Measurements from ENCODE around the gene BTF3L4.

Gene BTF3L4

GRCh38 chr1:52057876-52058415, 1.9 kb downstream of the BTF3L4 start:
- no peak for DNase-seq
- in situ Hi-C loops (cut with HindIII; ENCODE audit: low pct_ligation_motif_present, low sequenced_read_pairs), result no loop called here
- Histone ChIP-seq H3K27ac (no peak overlapping the region), H3K36me3 (replicated peaks) (peaks cover 23% of the 10 kb centered on the region), H3K4me3 (ENCODE audit: low read depth, low read length) (no peak overlapping the region), H3K27me3 (replicated peaks) (no peaks in the 10 kb centered on the region)
- TF ChIP-seq CTCF (IDR thresholded peaks at IDR 0.05; ENCODE audit: low read depth, low read length, missing control alignments), result no peak

DNA sequence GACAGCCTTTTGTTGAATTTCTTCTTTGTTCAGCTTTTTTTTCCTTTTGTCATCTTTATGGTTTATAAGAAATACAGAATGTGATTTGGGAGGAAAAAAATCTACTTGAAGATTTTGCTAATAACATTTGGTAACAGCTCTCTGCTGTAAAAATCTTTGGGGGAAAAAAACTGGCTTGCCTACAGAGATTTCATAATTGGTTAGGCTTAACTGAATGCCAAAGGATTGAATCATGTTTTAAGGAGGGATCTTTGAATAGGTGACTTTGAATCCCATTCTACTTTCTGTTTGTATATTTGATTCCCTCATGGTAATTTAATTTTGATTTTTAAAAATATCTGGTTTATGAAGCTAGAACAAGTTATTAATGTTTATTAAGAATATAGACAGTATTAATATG, 3.2 kb downstream of the BTF3L4 start:
- Histone ChIP-seq H3K27ac (no peak overlapping the region), H3K27me3 (replicated peaks) (no peaks in the 10 kb centered on the region), H3K4me3 (ENCODE audit: low read depth, low read length) (no peak overlapping the region), H3K36me3 (replicated peaks) (peaks cover 29% of the 10 kb centered on the region)
- in situ Hi-C loops (cut with HindIII; ENCODE audit: low pct_ligation_motif_present, low sequenced_read_pairs), result no loop called here
- no peak for TF ChIP-seq CTCF (IDR thresholded peaks at IDR 0.05; ENCODE audit: low read depth, low read length, missing control alignments)
- DNase-seq, result no peak

DNA sequence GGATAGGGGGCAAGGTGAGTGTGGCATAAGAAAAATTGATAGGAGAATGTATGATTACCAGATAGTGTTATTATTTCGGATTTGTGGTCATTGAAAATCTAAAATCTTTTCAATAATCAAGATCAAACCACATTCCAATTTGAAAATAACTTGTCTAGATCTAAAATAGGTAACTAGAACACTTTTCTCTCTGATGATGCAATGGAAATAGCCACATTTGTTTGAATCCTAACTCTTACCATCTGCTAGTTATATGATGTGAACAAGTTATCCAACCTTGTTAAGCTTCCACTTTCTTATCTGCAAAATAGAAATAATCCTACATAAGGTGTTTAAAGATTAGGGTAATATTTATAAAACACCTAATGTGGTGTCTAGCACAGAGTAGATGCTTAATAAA, 3.8 kb downstream of the BTF3L4 start:
- H3K36me3 ChIP-seq (replicated peaks), result peaks cover 33% of the 10 kb centered on the region
- no peak overlapping the region for H3K27ac ChIP-seq
- H3K4me3 ChIP-seq (ENCODE audit: low read depth, low read length), result no peak overlapping the region
- no peaks in the 10 kb centered on the region for H3K27me3 ChIP-seq (replicated peaks)
- in situ Hi-C loops (cut with HindIII; ENCODE audit: low pct_ligation_motif_present, low sequenced_read_pairs), result no loop called here
- no peak for TF ChIP-seq CTCF (IDR thresholded peaks at IDR 0.05; ENCODE audit: low read depth, low read length, missing control alignments)
- no peak for DNase-seq

DNA sequence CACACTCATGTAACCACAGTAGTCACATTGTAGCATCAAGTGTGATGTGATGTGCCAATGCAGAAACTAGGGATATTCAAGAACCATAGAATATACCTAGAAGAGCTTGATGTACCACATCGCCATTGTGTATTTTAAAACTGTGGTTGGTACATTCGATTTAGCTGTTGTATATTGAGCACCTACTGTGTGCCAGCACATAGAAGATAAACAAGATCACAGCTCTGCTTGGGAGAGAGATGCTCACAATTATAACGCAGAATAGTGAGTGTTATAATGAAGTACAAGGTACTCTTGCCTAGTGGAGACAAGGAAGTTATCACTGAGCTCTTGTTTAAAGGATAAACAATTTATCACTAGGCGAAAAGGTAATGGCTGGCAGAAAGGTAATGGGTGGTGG, 4.7 kb downstream of the BTF3L4 start:
- in situ Hi-C loops (cut with HindIII; ENCODE audit: low pct_ligation_motif_present, low sequenced_read_pairs), result no loop called here
- Histone ChIP-seq H3K4me3 (ENCODE audit: low read depth, low read length) (no peak overlapping the region), H3K36me3 (replicated peaks) (peaks cover 42% of the 10 kb centered on the region), H3K27ac (no peak overlapping the region), H3K27me3 (replicated peaks) (no peaks in the 10 kb centered on the region)
- TF ChIP-seq CTCF (IDR thresholded peaks at IDR 0.05; ENCODE audit: low read depth, low read length, missing control alignments), result no peak
- DNase-seq, result no peak

GRCh38 chr1:52063192-52063591, 7.1 kb downstream of the BTF3L4 start:
- peaks cover 56% of the 10 kb centered on the region for H3K36me3 ChIP-seq (replicated peaks)
- no peak overlapping the region for H3K4me3 ChIP-seq (ENCODE audit: low read depth, low read length)
- TF ChIP-seq CTCF (IDR thresholded peaks at IDR 0.05; ENCODE audit: low read depth, low read length, missing control alignments), result no peak
- no peak for DNase-seq
- H3K27me3 ChIP-seq (replicated peaks), result no peaks in the 10 kb centered on the region
- in situ Hi-C loops (cut with HindIII; ENCODE audit: low pct_ligation_motif_present, low sequenced_read_pairs), result no loop called here
- H3K27ac ChIP-seq, result no peak overlapping the region

DNA sequence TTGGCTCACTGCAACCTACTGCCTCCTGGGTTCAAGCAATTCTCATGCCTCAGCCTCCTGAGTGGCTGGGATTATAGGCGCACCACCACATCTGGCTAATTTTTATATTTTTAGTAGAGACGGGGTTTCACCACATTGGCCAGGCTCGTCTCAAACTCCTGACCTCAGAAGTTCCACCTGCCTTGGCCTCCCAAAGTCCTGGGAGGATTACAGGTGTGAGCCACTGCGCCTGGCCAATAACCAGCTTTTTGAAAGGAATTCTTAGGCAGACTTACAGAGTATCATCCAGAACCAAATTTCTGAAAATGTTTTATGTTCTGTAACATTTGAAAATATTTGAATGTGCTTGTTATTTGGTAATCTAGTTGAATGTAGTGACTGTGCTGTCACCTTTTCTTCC, 14.6 kb downstream of the BTF3L4 start:
- H3K27me3 ChIP-seq (replicated peaks), result no peaks in the 10 kb centered on the region
- H3K27ac ChIP-seq, result no peak overlapping the region
- DNase-seq, result no peak
- peaks cover 30% of the 10 kb centered on the region for H3K36me3 ChIP-seq (replicated peaks)
- in situ Hi-C loops (cut with HindIII; ENCODE audit: low pct_ligation_motif_present, low sequenced_read_pairs), result no loop called here
- H3K4me3 ChIP-seq (ENCODE audit: low read depth, low read length), result no peak overlapping the region
- TF ChIP-seq CTCF (IDR thresholded peaks at IDR 0.05; ENCODE audit: low read depth, low read length, missing control alignments), result no peak

Data from brain microvascular endothelial cell (primary cell).